Globus pallidus (tissue), 1 donor: Measurements from ENCODE around the gene TRHDE.
A peak's percentile ranks its signal among the peaks of the same experiment; 100 is the strongest.
"Not testable (repeated sequence)": the region's sequence is repeated elsewhere in the genome, so short reads cannot be mapped to it uniquely, and the experiment has no call there.

ENCODE experiments used
- DNase-seq: peaks from one replicate; pipeline ENCODE4 v3.0.0-alpha.2; 2015; ENCODE audit warnings: low spot score

The TRHDE gene

GRCh38 chr12:72642706-72643105 lies 370.5 kb downstream of the TRHDE start:
- no peak for DNase-seq

GRCh38 chr12:72647139-72647538 lies 375.0 kb downstream of the TRHDE start:
- no peak for DNase-seq

- no peak for DNase-seq
These were observed 386.4 kb downstream of the TRHDE start for GRCh38 chr12:72658615-72659014.

- DNase-seq, result not testable (repeated sequence)
These were observed 388.0 kb downstream of the TRHDE start for GRCh38 chr12:72660174-72660573.

- peak; percentile 9 for DNase-seq
These were observed 401.7 kb downstream of the TRHDE start for GRCh38 chr12:72673853-72674252.

GRCh38 chr12:72676556-72676955 lies 404.4 kb downstream of the TRHDE start:
- no peak for DNase-seq

- DNase-seq, result no peak
These were observed 405.0 kb downstream of the TRHDE start for GRCh38 chr12:72677139-72677538.

- DNase-seq, result no peak
These were observed 405.7 kb downstream of the TRHDE start for GRCh38 chr12:72677846-72678245.

GRCh38 chr12:72679147-72679757 lies 407.1 kb downstream of the TRHDE start:
- DNase-seq, result no peak

GRCh38 chr12:72681028-72681427 lies 408.9 kb downstream of the TRHDE start:
- no peak for DNase-seq

- DNase-seq, result no peak
These were observed 412.3 kb downstream of the TRHDE start for GRCh38 chr12:72684491-72684890.

- no peak for DNase-seq
These were observed 420.2 kb downstream of the TRHDE start for GRCh38 chr12:72692338-72692737.

- DNase-seq, result no peak
These were observed 422.0 kb downstream of the TRHDE start for GRCh38 chr12:72694193-72694592.

GRCh38 chr12:72699362-72699761 lies 427.2 kb downstream of the TRHDE start:
- no peak for DNase-seq

- not testable (repeated sequence) for DNase-seq
These were observed 439.9 kb downstream of the TRHDE start for GRCh38 chr12:72712025-72712424.

- DNase-seq, result no peak
These were observed 444.1 kb downstream of the TRHDE start for GRCh38 chr12:72716221-72716620.

- DNase-seq, result no peak
These were observed 444.9 kb downstream of the TRHDE start for GRCh38 chr12:72717036-72717435.
